ENCODE measurements around the gene PDHX. TPM values are rescaled to one million over a fixed set of nuclear protein-coding genes. Genes with fewer than 3 reads are reported as not detected.

The PDHX gene
- total RNA-seq, 2 experiments from 2014 or later = 29.8 to 46.2 TPM

- POLR2A ChIA-PET = interaction anchor here (0.6 kb wide), 2 partner anchors 265 to 1771 kb away, joined by 3 to 6 read pairs; no protein-coding TSS in a partner anchor
These were observed 59.1 kb downstream of the PDHX start for GRCh38 chr11:34975482-34975881.

GRCh38 chr11:34976496-34977088 is 60.2 kb downstream of the PDHX start:
- H3K27ac Mint-ChIP-seq = no peak overlapping the region
- H3K36me3 Mint-ChIP-seq (ENCODE audit: low read depth) = peaks cover 39% of the 10 kb centered on the region
- peaks cover 13% of the 10 kb centered on the region for H3K4me1 Mint-ChIP-seq
- CTCF ChIA-PET = interaction anchor here (0.7 to 2.0 kb wide), 4 partner anchors 18 to 257 kb away, joined by 4 to 6 read pairs (median 4); no protein-coding TSS in a partner anchor
- H3K9me3 Mint-ChIP-seq (ENCODE audit: low read depth) = peaks cover 4% of the 10 kb centered on the region
- H3K4me3 Mint-ChIP-seq = no peak overlapping the region
- DNase-seq (no peak), ATAC-seq (no peak)
- H3K27me3 Mint-ChIP-seq = no peaks in the 10 kb centered on the region
- intact Hi-C loops (cut with DNase I, micrococcal nuclease) = no loop called here
- POLR2A ChIA-PET = no interaction called here

More at GRCh38 chr11:34975482-34975881, 59.1 kb downstream of the PDHX start:
- Mint-ChIP-seq H3K9me3 (ENCODE audit: low read depth) (peaks cover under 1% of the 10 kb centered on the region), H3K36me3 (ENCODE audit: low read depth) (peaks cover 38% of the 10 kb centered on the region), H3K27ac (no peak overlapping the region), H3K27me3 (no peaks in the 10 kb centered on the region), H3K4me3 (no peak overlapping the region), H3K4me1 (peaks cover 11% of the 10 kb centered on the region)
- CTCF ChIA-PET = interaction anchor here (1.1 to 1.4 kb wide), 2 partner anchors 9 to 231 kb away, joined by 3 read pairs; no protein-coding TSS in a partner anchor
- intact Hi-C loops (cut with DNase I, micrococcal nuclease) = no loop called here
- DNase-seq (no peak), ATAC-seq (no peak)

GRCh38 chr11:34977089-34977912 is 60.9 kb downstream of the PDHX start:
- no peak for DNase-seq
- Mint-ChIP-seq H3K27ac (no peak overlapping the region), H3K27me3 (no peaks in the 10 kb centered on the region), H3K4me3 (no peak overlapping the region), H3K36me3 (ENCODE audit: low read depth) (peaks cover 40% of the 10 kb centered on the region), H3K9me3 (ENCODE audit: low read depth) (peaks cover 4% of the 10 kb centered on the region), H3K4me1 (peaks cover 13% of the 10 kb centered on the region)
- ATAC-seq = no peak
- intact Hi-C loops (cut with DNase I, micrococcal nuclease) = no loop called here
- ChIA-PET CTCF (interaction anchor here (0.7 to 2.0 kb wide), 4 partner anchors 17 to 256 kb away, joined by 4 to 6 read pairs (median 4); no protein-coding TSS in a partner anchor), POLR2A (no interaction called here)

GRCh38 chr11:34978236-34979191 is 62.1 kb downstream of the PDHX start:
- intact Hi-C loops (cut with DNase I, micrococcal nuclease) = no loop called here
- Mint-ChIP-seq H3K9me3 (ENCODE audit: low read depth) (peaks cover 4% of the 10 kb centered on the region), H3K4me3 (no peak overlapping the region), H3K27me3 (no peaks in the 10 kb centered on the region), H3K27ac (no peak overlapping the region), H3K36me3 (ENCODE audit: low read depth) (peaks cover 46% of the 10 kb centered on the region), H3K4me1 (peaks cover 13% of the 10 kb centered on the region)
- ChIA-PET CTCF (no interaction called here), POLR2A (no interaction called here)
- DNase-seq (no peak), ATAC-seq (no peak)

GRCh38 chr11:34984514-34984913 is 68.1 kb downstream of the PDHX start:
- CTCF ChIA-PET = interaction anchor here (1.1 kb wide), 1 partner anchor 10 kb away, joined by 3 read pairs; no protein-coding TSS in a partner anchor
- no peak for ATAC-seq
- Mint-ChIP-seq H3K27me3 (no peaks in the 10 kb centered on the region), H3K4me1 (peaks cover 8% of the 10 kb centered on the region), H3K27ac (no peak overlapping the region), H3K4me3 (no peak overlapping the region), H3K9me3 (ENCODE audit: low read depth) (peaks cover 4% of the 10 kb centered on the region), H3K36me3 (ENCODE audit: low read depth) (peaks cover 41% of the 10 kb centered on the region)
- POLR2A ChIA-PET = no interaction called here
- intact Hi-C loops (cut with DNase I, micrococcal nuclease) = no loop called here
- DNase-seq = no peak

GRCh38 chr11:34986883-34987520 is 70.6 kb downstream of the PDHX start:
- ChIA-PET POLR2A (interaction anchor here (0.7 kb wide), 1 partner anchor 346 kb away, joined by 4 read pairs; no protein-coding TSS in a partner anchor), CTCF (interaction anchor here (1.1 to 1.3 kb wide), 2 partner anchors 15 to 399 kb away, joined by 3 to 4 read pairs; no protein-coding TSS in a partner anchor)
- no peaks in the 10 kb centered on the region for H3K9me3 Mint-ChIP-seq (ENCODE audit: low read depth)
- H3K36me3 Mint-ChIP-seq (ENCODE audit: low read depth) = peaks cover 31% of the 10 kb centered on the region
- ATAC-seq (no peak), DNase-seq (no peak)
- H3K4me1 Mint-ChIP-seq = peaks cover 5% of the 10 kb centered on the region
- intact Hi-C loops (cut with DNase I, micrococcal nuclease) = loop anchor here in 1 of 2 experiments (5.0 kb wide), 1 partner anchor 40 kb away; no protein-coding TSS in a partner anchor
- no peak overlapping the region for H3K4me3 Mint-ChIP-seq
- no peaks in the 10 kb centered on the region for H3K27me3 Mint-ChIP-seq
- H3K27ac Mint-ChIP-seq = no peak overlapping the region

- POLR2A ChIA-PET = interaction anchor here (0.6 to 0.7 kb wide), 2 partner anchors 139 to 347 kb away, joined by 4 to 9 read pairs; no protein-coding TSS in a partner anchor
These were observed 71.2 kb downstream of the PDHX start for GRCh38 chr11:34987617-34988016.

GRCh38 chr11:34988294-34989255 is 72.2 kb downstream of the PDHX start:
- DNase-seq = no peak
- Mint-ChIP-seq H3K36me3 (ENCODE audit: low read depth) (peaks cover 20% of the 10 kb centered on the region), H3K4me3 (no peak overlapping the region), H3K27ac (no peak overlapping the region), H3K27me3 (no peaks in the 10 kb centered on the region), H3K9me3 (ENCODE audit: low read depth) (no peaks in the 10 kb centered on the region), H3K4me1 (peaks cover 5% of the 10 kb centered on the region)
- ATAC-seq = no peak
- intact Hi-C loops (cut with DNase I, micrococcal nuclease) = loop anchor here in 1 of 2 experiments (5.0 kb wide), 1 partner anchor 41 kb away; no protein-coding TSS in a partner anchor
- POLR2A ChIA-PET = interaction anchor here (0.6 kb wide), 1 partner anchor 138 kb away, joined by 9 read pairs; no protein-coding TSS in a partner anchor
- CTCF ChIA-PET = interaction anchor here (0.6 to 1.5 kb wide), 6 partner anchors 9 to 1789 kb away, joined by 3 to 7 read pairs (median 4); no protein-coding TSS in a partner anchor

More at GRCh38 chr11:34987617-34988016, 71.2 kb downstream of the PDHX start:
- no peaks in the 10 kb centered on the region for H3K27me3 Mint-ChIP-seq
- no peak overlapping the region for H3K27ac Mint-ChIP-seq
- DNase-seq (no peak), ATAC-seq (no peak)
- CTCF ChIA-PET = interaction anchor here (0.9 to 1.5 kb wide), 4 partner anchors 16 to 404 kb away, joined by 3 to 7 read pairs (median 4); no protein-coding TSS in a partner anchor
- peaks cover 25% of the 10 kb centered on the region for H3K36me3 Mint-ChIP-seq (ENCODE audit: low read depth)
- H3K9me3 Mint-ChIP-seq (ENCODE audit: low read depth) = no peaks in the 10 kb centered on the region
- peaks cover 5% of the 10 kb centered on the region for H3K4me1 Mint-ChIP-seq
- intact Hi-C loops (cut with DNase I, micrococcal nuclease) = loop anchor here in 1 of 2 experiments (5.0 kb wide), 1 partner anchor 40 kb away; no protein-coding TSS in a partner anchor
- no peak overlapping the region for H3K4me3 Mint-ChIP-seq

- Mint-ChIP-seq H3K4me3 (no peak overlapping the region), H3K36me3 (ENCODE audit: low read depth) (peaks cover 4% of the 10 kb centered on the region), H3K27me3 (no peaks in the 10 kb centered on the region), H3K4me1 (peaks cover 5% of the 10 kb centered on the region), H3K27ac (no peak overlapping the region), H3K9me3 (ENCODE audit: low read depth) (no peaks in the 10 kb centered on the region)
- DNase-seq (no peak), ATAC-seq (no peak)
- POLR2A ChIA-PET = no interaction called here
- CTCF ChIA-PET = interaction anchor here (1.0 to 1.2 kb wide), 2 partner anchors 64 to 70 kb away, joined by 3 to 9 read pairs; no protein-coding TSS in a partner anchor
- intact Hi-C loops (cut with DNase I, micrococcal nuclease) = loop anchor here in 1 of 2 experiments (10.0 kb wide), 1 partner anchor 494 kb away; no protein-coding TSS in a partner anchor
These were observed 74.5 kb downstream of the PDHX start for GRCh38 chr11:34990916-34991315.

All from activated CD4-positive, alpha-beta T cell treated with anti-CD3 and anti-CD28 coated beads for 36 hours (primary cell).